ENCODE measurements around the gene MECP2. TPM values are rescaled to one million over a fixed set of nuclear protein-coding genes. Genes with fewer than 3 reads are reported as not detected.

MECP2 gene
- total RNA-seq, 4 donors from 2014 or later: 65.1 to 87.8 (median 82.5) TPM

DNA sequence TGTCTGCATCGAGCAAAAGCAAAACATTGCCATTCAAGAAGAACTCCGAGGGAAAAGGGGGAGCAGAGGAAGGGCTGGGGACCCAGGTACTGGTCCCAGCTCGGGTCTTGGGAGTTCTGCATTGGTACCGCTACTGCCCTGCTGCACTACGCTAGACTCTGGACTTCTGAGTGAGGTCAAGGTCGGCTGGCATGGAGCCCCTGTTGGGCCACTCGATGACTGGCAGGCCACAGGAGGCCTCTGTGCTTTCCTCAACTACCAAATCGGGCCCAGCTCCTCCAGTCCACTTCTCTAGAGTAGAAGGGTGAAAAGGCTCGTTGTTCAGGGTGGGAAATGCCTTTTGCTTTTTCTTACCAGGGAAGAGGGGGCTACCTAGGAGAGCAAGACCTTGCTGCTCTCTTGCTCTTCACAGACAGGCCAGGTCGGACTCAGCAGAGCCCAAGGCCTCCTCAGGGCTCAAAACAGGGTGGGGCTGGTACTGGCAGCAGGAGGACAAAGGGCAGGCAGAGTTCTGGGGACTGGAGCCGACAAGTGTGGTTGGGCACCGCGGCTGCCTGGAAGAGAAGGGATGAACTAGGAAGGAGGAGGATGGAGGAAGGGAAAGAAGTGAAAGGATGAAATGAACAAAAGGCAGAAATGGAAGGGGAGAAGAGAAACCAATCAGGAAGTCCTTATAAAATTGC is 68.9 kb downstream of the MECP2 start:
- TF ChIP-seq EP300 (IDR thresholded peaks at IDR 0.05) (no peak), CTCF (IDR thresholded peaks at IDR 0.05) (no peak), POLR2AphosphoS5 (IDR thresholded peaks at IDR 0.05) (no peak), POLR2A (IDR thresholded peaks at IDR 0.05) (no peak)
- Histone ChIP-seq H3K4me1 (peaks cover 0 to 16% (median 0%) of the 10 kb centered on the region in 3 donors), H3K9me3 (no peaks in the 10 kb centered on the region), H3K36me3 (peaks cover 0 to 47% of the 10 kb centered on the region in 2 donors), H3K27ac (no peak overlapping the region), H3K27me3 (no peaks in the 10 kb centered on the region), H3K4me3 (no peak overlapping the region)
- no peak for ATAC-seq
- 61% methylated on average over 4 of the region's 13 CpGs; no CpG with 5 or more reads in 1 of the 2 donors for WGBS, 2 donors (ENCODE audit: low coverage in 1 of 2)

DNA sequence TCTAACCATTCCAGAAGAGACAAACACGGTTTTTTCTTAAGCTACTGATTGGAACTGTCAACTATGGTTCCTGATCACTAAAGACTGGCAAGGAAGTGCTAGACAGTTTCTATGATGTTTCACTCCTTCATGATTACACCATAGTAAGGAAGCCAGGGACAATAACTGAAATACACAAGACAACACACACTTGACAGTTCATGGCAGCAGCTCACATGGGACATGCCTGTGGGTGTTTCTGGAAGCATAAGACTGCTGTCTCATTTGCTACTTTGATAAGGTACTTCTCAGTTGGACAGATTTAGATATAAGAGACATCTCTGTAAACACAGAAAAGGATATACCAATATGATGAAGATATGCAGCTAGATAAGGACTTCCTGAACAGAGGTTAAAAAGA is 69.5 kb downstream of the MECP2 start:
- Histone ChIP-seq H3K9me3 (no peaks in the 10 kb centered on the region), H3K27ac (no peak overlapping the region), H3K36me3 (peaks cover 0 to 47% of the 10 kb centered on the region in 2 donors), H3K27me3 (no peaks in the 10 kb centered on the region), H3K4me1 (peaks cover 0 to 10% (median 0%) of the 10 kb centered on the region in 3 donors), H3K4me3 (no peak overlapping the region)
- WGBS, 2 donors (ENCODE audit: low coverage in 1 of 2): no CpG with 5 or more reads among the region's 1 CpG
- TF ChIP-seq EP300 (IDR thresholded peaks at IDR 0.05): no peak
- TF ChIP-seq CTCF (IDR thresholded peaks at IDR 0.05): no peak
- no peak for TF ChIP-seq POLR2AphosphoS5 (IDR thresholded peaks at IDR 0.05)
- no peak for TF ChIP-seq POLR2A (IDR thresholded peaks at IDR 0.05)
- no peak for ATAC-seq

GRCh38 chrX:154027022-154027402 is 70.5 kb downstream of the MECP2 start:
- 40 to 100% methylated on average over 1 of the region's 6 CpGs for WGBS, 2 donors (ENCODE audit: low coverage in 1 of 2)
- Histone ChIP-seq H3K27me3 (no peaks in the 10 kb centered on the region), H3K4me3 (no peak overlapping the region), H3K36me3 (peaks cover 0 to 44% of the 10 kb centered on the region in 2 donors), H3K9me3 (no peaks in the 10 kb centered on the region), H3K4me1 (no peaks in the 10 kb centered on the region), H3K27ac (no peak overlapping the region)
- ATAC-seq: no peak
- TF ChIP-seq POLR2A (IDR thresholded peaks at IDR 0.05) (no peak), POLR2AphosphoS5 (IDR thresholded peaks at IDR 0.05) (no peak), CTCF (IDR thresholded peaks at IDR 0.05) (no peak), EP300 (IDR thresholded peaks at IDR 0.05) (no peak)

GRCh38 chrX:154026136-154027021 is 71.1 kb downstream of the MECP2 start:
- 76% methylated on average over 5 of the region's 21 CpGs; no CpG with 5 or more reads in 1 of the 2 donors for WGBS, 2 donors (ENCODE audit: low coverage in 1 of 2)
- no peaks in the 10 kb centered on the region for H3K9me3 ChIP-seq
- peaks cover 0 to under 1% (median 0%) of the 10 kb centered on the region in 3 donors for H3K4me1 ChIP-seq
- TF ChIP-seq EP300 (IDR thresholded peaks at IDR 0.05) (no peak), POLR2AphosphoS5 (IDR thresholded peaks at IDR 0.05) (no peak), CTCF (IDR thresholded peaks at IDR 0.05) (no peak), POLR2A (IDR thresholded peaks at IDR 0.05) (no peak)
- no peak overlapping the region for H3K27ac ChIP-seq
- H3K27me3 ChIP-seq: no peaks in the 10 kb centered on the region
- H3K4me3 ChIP-seq: no peak overlapping the region
- no peak for ATAC-seq
- peaks cover 0 to 37% of the 10 kb centered on the region in 2 donors for H3K36me3 ChIP-seq
